GM12801 (cell line): Measurements from ENCODE around the gene LHCGR.

Experiments used
- TF ChIP-seq, protein P1 (sequence below): IDR thresholded peaks from one replicate; pipeline ENCODE4 v1.5.1; 2011; ENCODE audit warnings: control low read depth; ENCODE audit not compliant: insufficient read length; ENCODE audit errors: extremely low read depth

LHCGR gene

DNA sequence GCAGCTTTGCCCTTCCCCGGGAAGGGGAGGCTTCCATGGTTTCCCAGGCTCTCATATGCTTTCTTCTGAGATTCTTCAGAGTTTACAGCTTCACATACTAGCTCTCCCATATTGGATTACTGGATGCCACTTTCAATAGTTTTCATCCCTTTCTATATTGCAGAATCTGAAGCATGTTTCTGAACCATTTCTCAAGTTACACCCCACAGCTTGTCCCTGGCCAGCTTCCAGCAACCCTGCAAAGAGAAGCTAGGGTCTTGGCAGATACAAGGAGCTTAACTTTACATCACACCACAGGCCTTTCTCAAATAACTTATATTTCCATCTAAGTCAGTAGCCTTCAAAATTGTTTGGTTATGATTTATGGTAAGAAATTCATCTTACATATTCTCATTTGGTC, 39.6 kb downstream of the LHCGR start:
- TF ChIP-seq, protein P1, sequence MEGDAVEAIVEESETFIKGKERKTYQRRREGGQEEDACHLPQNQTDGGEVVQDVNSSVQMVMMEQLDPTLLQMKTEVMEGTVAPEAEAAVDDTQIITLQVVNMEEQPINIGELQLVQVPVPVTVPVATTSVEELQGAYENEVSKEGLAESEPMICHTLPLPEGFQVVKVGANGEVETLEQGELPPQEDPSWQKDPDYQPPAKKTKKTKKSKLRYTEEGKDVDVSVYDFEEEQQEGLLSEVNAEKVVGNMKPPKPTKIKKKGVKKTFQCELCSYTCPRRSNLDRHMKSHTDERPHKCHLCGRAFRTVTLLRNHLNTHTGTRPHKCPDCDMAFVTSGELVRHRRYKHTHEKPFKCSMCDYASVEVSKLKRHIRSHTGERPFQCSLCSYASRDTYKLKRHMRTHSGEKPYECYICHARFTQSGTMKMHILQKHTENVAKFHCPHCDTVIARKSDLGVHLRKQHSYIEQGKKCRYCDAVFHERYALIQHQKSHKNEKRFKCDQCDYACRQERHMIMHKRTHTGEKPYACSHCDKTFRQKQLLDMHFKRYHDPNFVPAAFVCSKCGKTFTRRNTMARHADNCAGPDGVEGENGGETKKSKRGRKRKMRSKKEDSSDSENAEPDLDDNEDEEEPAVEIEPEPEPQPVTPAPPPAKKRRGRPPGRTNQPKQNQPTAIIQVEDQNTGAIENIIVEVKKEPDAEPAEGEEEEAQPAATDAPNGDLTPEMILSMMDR, result no peak

DNA sequence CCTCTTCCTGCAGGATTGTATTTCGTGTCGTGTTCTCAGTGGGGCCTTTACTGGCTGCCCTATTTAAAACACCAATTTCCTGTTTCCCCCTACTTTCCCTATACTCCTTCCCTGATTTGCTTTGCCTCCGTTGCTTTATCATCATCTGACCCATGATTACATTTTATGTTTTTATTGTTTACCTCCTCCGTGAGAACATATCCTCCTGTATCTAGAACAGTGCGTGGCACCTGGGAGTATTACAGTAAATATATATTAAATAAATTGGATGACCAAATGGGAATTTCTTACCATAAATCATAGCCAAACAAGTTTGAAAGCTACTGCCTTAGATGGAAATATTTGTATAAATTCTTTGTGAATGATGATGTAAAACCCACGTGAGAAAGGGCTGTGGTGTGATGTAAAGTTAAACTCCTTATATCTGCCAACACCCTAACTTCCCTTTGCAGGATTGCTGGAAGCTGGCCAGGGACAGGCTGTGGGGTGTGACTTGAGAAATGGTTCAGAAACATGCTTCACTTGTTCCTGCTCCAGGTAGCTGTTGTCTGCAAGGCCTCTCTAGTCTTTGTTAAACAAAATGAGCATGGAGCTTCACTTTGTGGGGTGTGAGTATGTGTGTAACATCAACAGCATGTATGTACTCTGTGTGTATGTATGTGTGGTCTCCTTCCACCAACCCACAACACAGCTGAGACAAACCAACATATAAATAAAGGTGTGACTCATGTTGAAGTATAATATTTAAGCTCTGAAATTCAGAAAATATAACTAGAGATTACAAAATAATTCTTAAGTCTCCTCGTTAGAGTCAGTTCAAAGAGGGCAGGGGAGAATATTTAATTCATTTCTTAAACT, 40.3 kb downstream of the LHCGR start:
- TF ChIP-seq, protein P1, result no peak

DNA sequence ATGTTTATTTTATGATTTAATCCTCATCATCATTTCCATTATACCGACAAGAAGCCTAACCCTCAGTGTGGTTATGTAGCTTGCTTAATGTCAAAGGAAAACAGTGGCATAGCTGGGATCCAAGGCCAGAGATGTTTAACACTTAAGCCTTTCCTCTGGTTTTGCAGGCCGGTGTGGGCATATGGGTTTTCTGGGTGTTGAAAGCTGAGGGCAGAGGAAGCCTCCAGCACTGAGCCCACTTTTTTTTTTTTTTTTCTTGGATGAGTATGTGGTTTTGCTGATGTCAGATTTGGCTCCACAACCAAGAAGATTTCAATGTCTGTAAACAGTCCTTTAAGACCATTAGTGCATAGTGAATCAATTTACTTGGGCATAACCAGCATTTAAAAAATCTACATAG, 41.3 kb downstream of the LHCGR start:
- TF ChIP-seq, protein P1, result no peak

DNA sequence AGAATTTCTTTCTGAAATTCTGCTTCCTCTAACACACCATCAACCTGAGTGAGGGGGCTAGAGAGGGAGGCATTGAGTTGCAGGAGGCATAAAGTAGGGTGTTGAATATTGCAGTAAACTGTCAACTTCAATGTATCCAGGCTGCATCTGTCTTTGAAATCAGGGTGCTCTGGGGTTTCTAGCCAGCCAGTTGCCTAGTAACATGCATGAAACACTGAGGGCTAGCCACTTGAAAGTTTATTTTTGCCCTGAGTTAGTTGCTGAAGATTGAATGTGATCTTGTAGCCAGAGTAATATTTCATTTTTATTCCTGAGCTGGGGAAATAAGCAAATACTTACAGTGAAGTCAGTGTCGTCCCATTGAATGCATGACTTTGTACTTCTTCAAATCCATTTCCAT, 41.9 kb downstream of the LHCGR start:
- TF ChIP-seq, protein P1, result no peak

DNA sequence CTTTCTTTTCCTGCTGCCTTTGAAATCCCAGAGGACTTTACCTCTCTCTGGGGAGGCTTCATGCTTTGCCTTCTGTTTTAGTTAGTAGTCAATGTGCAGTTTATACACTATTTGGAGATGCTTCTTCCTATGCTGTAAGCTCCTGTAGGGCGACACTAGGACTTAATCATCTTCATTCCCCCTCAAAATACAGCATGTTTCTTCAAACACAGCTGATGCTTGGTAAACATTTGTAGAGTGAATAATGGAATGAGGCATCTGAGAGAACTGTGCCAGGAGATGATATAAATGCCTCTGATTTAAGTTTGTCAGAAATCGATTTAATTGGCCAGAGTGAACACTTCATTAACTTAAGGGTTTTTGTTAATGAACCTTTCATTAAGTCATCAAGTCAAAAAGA, 43.4 kb downstream of the LHCGR start:
- TF ChIP-seq, protein P1, result no peak

DNA sequence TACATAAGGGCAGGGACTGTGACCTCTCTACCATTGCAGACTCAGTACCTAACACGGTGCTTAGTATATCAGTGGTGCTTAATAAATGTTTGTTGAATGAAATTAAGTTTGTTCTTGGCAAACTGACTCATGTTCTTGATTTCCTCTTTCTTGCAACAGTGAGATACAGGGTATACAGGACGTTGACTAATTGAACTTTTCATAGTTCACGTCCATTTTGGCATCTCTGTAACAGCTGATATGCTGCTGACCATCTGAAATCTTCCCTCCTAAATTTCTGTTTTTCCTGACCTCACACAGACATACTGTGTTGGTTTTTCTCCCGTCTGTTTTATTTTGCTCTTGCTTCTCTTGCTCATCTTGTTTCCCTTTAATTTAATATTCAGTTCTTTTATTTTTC, 44.2 kb downstream of the LHCGR start:
- TF ChIP-seq, protein P1, result no peak

DNA sequence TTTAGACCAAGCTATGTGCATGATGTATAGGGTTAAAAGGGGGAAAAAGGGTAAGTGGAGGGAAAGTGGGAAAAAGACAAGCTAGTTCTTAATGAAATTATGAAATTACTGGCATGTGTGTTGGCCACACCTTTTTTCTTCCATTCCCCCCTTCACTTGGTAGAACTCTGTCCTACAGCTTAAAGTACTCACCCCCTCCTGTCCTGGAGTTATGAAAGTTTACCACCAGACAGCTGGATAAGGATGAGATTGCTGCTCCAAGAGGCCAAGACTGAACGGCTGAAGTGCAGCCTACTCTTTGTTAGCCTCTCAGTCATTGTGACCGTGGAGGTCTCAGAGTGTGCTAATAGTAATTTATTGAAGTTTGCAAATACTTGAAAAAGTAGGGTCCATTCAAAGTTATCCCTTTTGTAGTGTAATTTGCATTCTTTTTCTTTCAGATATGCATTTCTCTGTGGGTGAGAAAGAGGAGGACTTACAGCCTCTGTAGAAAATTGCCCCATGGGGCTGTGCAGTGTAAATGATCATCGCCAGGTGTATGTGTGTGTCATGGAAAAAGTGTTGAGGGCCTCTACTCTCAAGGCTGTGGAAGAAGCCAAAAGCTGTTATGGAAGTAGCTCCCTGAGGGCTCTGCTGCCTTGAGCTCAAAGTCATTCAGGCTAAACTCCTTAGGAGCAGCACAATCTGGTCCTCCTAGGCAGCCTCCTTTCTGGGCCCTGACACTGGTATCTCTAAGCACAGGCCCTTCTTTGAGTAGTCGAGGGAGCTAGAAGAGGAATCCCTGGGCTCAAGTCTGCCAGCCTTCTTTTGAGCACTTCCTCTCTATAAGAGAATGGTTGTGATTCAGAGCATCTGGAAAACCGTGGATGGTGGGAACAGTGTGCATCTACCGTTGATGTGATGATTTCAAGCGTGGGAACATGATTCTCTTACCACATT, 46.2 kb downstream of the LHCGR start:
- TF ChIP-seq, protein P1, result no peak
